ENCODE results near the gene IL19.

The IL19 gene

GRCh38 chr1:206802401-206802800 lies 31.8 kb downstream of the IL19 start:
- H3K4me1 ChIP-seq (ENCODE audit: control insufficient read depth, insufficient read depth, low read length), result no peaks in the 10 kb centered on the region
- H3K27ac ChIP-seq (ENCODE audit: low read depth, low read length), result no peak overlapping the region
- H3K36me3 ChIP-seq (ENCODE audit: control insufficient read depth, insufficient read depth, low read length), result no peaks in the 10 kb centered on the region
- no peaks in the 10 kb centered on the region for H3K9me3 ChIP-seq (ENCODE audit: control insufficient read depth, insufficient read depth, low read depth, low read length)
- H3K4me3 ChIP-seq (ENCODE audit: low read depth, low read length), result no peak overlapping the region
- H3K9ac ChIP-seq (ENCODE audit: low read length), result no peak overlapping the region
- H3K27me3 ChIP-seq (ENCODE audit: control insufficient read depth, insufficient read depth, low read length), result peaks cover 4% of the 10 kb centered on the region; the same call in 1 of the 2 replicates

- Histone ChIP-seq H3K4me3 (ENCODE audit: low read depth, low read length) (no peak overlapping the region), H3K9ac (ENCODE audit: low read length) (no peak overlapping the region), H3K27me3 (ENCODE audit: control insufficient read depth, insufficient read depth, low read length) (peaks cover 4% of the 10 kb centered on the region; the same call in 1 of the 2 replicates), H3K36me3 (ENCODE audit: control insufficient read depth, insufficient read depth, low read length) (no peaks in the 10 kb centered on the region), H3K27ac (ENCODE audit: low read depth, low read length) (no peak overlapping the region), H3K4me1 (ENCODE audit: control insufficient read depth, insufficient read depth, low read length) (no peaks in the 10 kb centered on the region), H3K9me3 (ENCODE audit: control insufficient read depth, insufficient read depth, low read depth, low read length) (no peaks in the 10 kb centered on the region)
Measured at GRCh38 chr1:206803221-206803730, 32.7 kb downstream of the IL19 start.

GRCh38 chr1:206804156-206804737 lies 33.7 kb downstream of the IL19 start:
- peaks cover 4% of the 10 kb centered on the region; the same call in 1 of the 2 replicates for H3K27me3 ChIP-seq (ENCODE audit: control insufficient read depth, insufficient read depth, low read length)
- no peak overlapping the region for H3K9ac ChIP-seq (ENCODE audit: low read length)
- H3K9me3 ChIP-seq (ENCODE audit: control insufficient read depth, insufficient read depth, low read depth, low read length), result no peaks in the 10 kb centered on the region
- H3K4me3 ChIP-seq (ENCODE audit: low read depth, low read length), result no peak overlapping the region
- no peak overlapping the region for H3K27ac ChIP-seq (ENCODE audit: low read depth, low read length)
- H3K36me3 ChIP-seq (ENCODE audit: control insufficient read depth, insufficient read depth, low read length), result no peaks in the 10 kb centered on the region
- no peaks in the 10 kb centered on the region for H3K4me1 ChIP-seq (ENCODE audit: control insufficient read depth, insufficient read depth, low read length)

GRCh38 chr1:206805357-206805756 lies 34.8 kb downstream of the IL19 start:
- H3K4me3 ChIP-seq (ENCODE audit: low read depth, low read length), result no peak overlapping the region
- H3K4me1 ChIP-seq (ENCODE audit: control insufficient read depth, insufficient read depth, low read length), result no peaks in the 10 kb centered on the region

GRCh38 chr1:206808615-206809014 lies 38.0 kb downstream of the IL19 start:
- Histone ChIP-seq H3K36me3 (ENCODE audit: control insufficient read depth, insufficient read depth, low read length) (no peaks in the 10 kb centered on the region), H3K4me3 (ENCODE audit: low read depth, low read length) (no peak overlapping the region), H3K9me3 (ENCODE audit: control insufficient read depth, insufficient read depth, low read depth, low read length) (no peaks in the 10 kb centered on the region), H3K27me3 (ENCODE audit: control insufficient read depth, insufficient read depth, low read length) (peaks cover 4% of the 10 kb centered on the region; the same call in 1 of the 2 replicates), H3K4me1 (ENCODE audit: control insufficient read depth, insufficient read depth, low read length) (no peaks in the 10 kb centered on the region), H3K27ac (ENCODE audit: low read depth, low read length) (no peak overlapping the region), H3K9ac (ENCODE audit: low read length) (no peak overlapping the region)

More at GRCh38 chr1:206805357-206805756, 34.8 kb downstream of the IL19 start:
- Histone ChIP-seq H3K27ac (ENCODE audit: low read depth, low read length) (no peak overlapping the region), H3K27me3 (ENCODE audit: control insufficient read depth, insufficient read depth, low read length) (peaks cover 4% of the 10 kb centered on the region; the same call in 1 of the 2 replicates), H3K36me3 (ENCODE audit: control insufficient read depth, insufficient read depth, low read length) (no peaks in the 10 kb centered on the region), H3K9ac (ENCODE audit: low read length) (no peak overlapping the region), H3K9me3 (ENCODE audit: control insufficient read depth, insufficient read depth, low read depth, low read length) (no peaks in the 10 kb centered on the region)

GRCh38 chr1:206809504-206810084 lies 39.0 kb downstream of the IL19 start:
- Histone ChIP-seq H3K9ac (ENCODE audit: low read length) (no peak overlapping the region), H3K9me3 (ENCODE audit: control insufficient read depth, insufficient read depth, low read depth, low read length) (no peaks in the 10 kb centered on the region), H3K4me1 (ENCODE audit: control insufficient read depth, insufficient read depth, low read length) (no peaks in the 10 kb centered on the region), H3K27ac (ENCODE audit: low read depth, low read length) (no peak overlapping the region), H3K27me3 (ENCODE audit: control insufficient read depth, insufficient read depth, low read length) (no peaks in the 10 kb centered on the region), H3K4me3 (ENCODE audit: low read depth, low read length) (no peak overlapping the region), H3K36me3 (ENCODE audit: control insufficient read depth, insufficient read depth, low read length) (no peaks in the 10 kb centered on the region)

- Histone ChIP-seq H3K9me3 (ENCODE audit: control insufficient read depth, insufficient read depth, low read depth, low read length) (no peaks in the 10 kb centered on the region), H3K4me3 (ENCODE audit: low read depth, low read length) (no peak overlapping the region)
Measured at GRCh38 chr1:206812471-206812870, 41.9 kb downstream of the IL19 start.

GRCh38 chr1:206814716-206815341 lies 44.3 kb downstream of the IL19 start:
- Histone ChIP-seq H3K4me1 (ENCODE audit: control insufficient read depth, insufficient read depth, low read length) (no peaks in the 10 kb centered on the region), H3K9me3 (ENCODE audit: control insufficient read depth, insufficient read depth, low read depth, low read length) (no peaks in the 10 kb centered on the region), H3K27me3 (ENCODE audit: control insufficient read depth, insufficient read depth, low read length) (no peaks in the 10 kb centered on the region), H3K4me3 (ENCODE audit: low read depth, low read length) (no peak overlapping the region), H3K9ac (ENCODE audit: low read length) (no peak overlapping the region), H3K27ac (ENCODE audit: low read depth, low read length) (no peak overlapping the region), H3K36me3 (ENCODE audit: control insufficient read depth, insufficient read depth, low read length) (no peaks in the 10 kb centered on the region)

More at GRCh38 chr1:206812471-206812870, 41.9 kb downstream of the IL19 start:
- Histone ChIP-seq H3K27ac (ENCODE audit: low read depth, low read length) (no peak overlapping the region), H3K9ac (ENCODE audit: low read length) (no peak overlapping the region), H3K36me3 (ENCODE audit: control insufficient read depth, insufficient read depth, low read length) (no peaks in the 10 kb centered on the region), H3K27me3 (ENCODE audit: control insufficient read depth, insufficient read depth, low read length) (no peaks in the 10 kb centered on the region), H3K4me1 (ENCODE audit: control insufficient read depth, insufficient read depth, low read length) (no peaks in the 10 kb centered on the region)

- Histone ChIP-seq H3K36me3 (ENCODE audit: control insufficient read depth, insufficient read depth, low read length) (no peaks in the 10 kb centered on the region), H3K9ac (ENCODE audit: low read length) (no peak overlapping the region), H3K4me1 (ENCODE audit: control insufficient read depth, insufficient read depth, low read length) (no peaks in the 10 kb centered on the region)
Measured at GRCh38 chr1:206816390-206817287, 46.1 kb downstream of the IL19 start.

GRCh38 chr1:206821493-206821892 lies 50.9 kb downstream of the IL19 start:
- Histone ChIP-seq H3K27me3 (ENCODE audit: control insufficient read depth, insufficient read depth, low read length) (no peaks in the 10 kb centered on the region), H3K36me3 (ENCODE audit: control insufficient read depth, insufficient read depth, low read length) (no peaks in the 10 kb centered on the region), H3K9me3 (ENCODE audit: control insufficient read depth, insufficient read depth, low read depth, low read length) (no peaks in the 10 kb centered on the region), H3K4me1 (ENCODE audit: control insufficient read depth, insufficient read depth, low read length) (no peaks in the 10 kb centered on the region), H3K9ac (ENCODE audit: low read length) (no peak overlapping the region), H3K27ac (ENCODE audit: low read depth, low read length) (no peak overlapping the region), H3K4me3 (ENCODE audit: low read depth, low read length) (no peak overlapping the region)

More at GRCh38 chr1:206816390-206817287, 46.1 kb downstream of the IL19 start:
- H3K27me3 ChIP-seq (ENCODE audit: control insufficient read depth, insufficient read depth, low read length), result no peaks in the 10 kb centered on the region
- no peak overlapping the region for H3K27ac ChIP-seq (ENCODE audit: low read depth, low read length)
- no peaks in the 10 kb centered on the region for H3K9me3 ChIP-seq (ENCODE audit: control insufficient read depth, insufficient read depth, low read depth, low read length)
- H3K4me3 ChIP-seq (ENCODE audit: low read depth, low read length), result no peak overlapping the region

All from HUES6 (cell line).